HUDEP-2 (cell line): ENCODE results near the gene MARCKS.

ENCODE experiments used
- DNase-seq, 76 experiments: peaks; one replicate each; lab custom pipeline; 2025; ENCODE audit not compliant: unreplicated experiment in 76 of 76; lab: John Stamatoyannopoulos, UW

Gene MARCKS

GRCh38 chr6:113848811-113849210 lies 8.3 kb upstream of the MARCKS start:
- no peak for DNase-seq

GRCh38 chr6:113853252-113853651 lies 3.9 kb upstream of the MARCKS start:
- DNase-seq, result no peak

GRCh38 chr6:113854531-113855499 lies 2.3 kb upstream of the MARCKS start:
- DNase-seq, result peak in 1 of 76 experiments; percentile 11

DNA sequence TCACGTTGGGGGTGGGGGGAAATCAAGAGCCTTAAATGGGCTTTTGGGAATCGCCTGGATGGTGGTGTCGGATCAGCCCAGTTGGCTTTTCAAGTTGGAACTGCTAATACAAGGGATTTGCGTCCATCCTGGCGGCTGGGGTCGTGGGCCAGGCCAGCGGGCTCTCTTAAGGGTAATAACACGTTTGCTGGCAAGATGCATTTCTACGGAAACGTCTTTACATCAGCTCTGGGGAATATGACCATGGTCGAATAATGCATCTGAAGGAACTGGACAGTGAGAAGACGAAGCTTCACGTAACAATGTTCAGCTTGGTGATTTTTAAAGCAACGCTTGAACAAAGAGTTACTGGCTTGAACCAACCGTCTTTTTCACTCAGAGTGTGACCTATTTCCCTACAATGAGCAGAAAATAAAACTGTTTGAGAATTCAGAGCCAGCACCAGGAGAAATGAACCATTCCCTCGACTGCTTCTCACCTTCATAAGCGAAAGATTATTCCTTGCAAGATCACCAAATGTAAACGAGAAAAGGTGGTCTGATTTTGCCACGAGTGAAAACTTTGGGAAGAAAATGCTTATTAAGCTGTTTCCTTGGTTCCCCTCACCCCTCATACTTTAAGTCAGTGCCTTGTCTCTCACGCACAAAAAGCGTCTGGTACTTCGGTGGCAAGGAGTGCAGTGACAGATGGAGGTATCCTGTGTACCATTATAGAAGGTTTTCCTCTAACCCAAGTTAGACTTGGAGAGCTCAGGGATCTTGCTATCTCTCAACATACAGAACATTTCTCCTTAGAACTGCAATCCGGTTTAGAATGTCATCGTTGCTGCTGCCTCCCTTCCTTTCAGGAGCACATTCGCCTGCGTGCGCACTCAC lies 1.4 kb upstream of the MARCKS start:
- DNase-seq, result no peak

DNA sequence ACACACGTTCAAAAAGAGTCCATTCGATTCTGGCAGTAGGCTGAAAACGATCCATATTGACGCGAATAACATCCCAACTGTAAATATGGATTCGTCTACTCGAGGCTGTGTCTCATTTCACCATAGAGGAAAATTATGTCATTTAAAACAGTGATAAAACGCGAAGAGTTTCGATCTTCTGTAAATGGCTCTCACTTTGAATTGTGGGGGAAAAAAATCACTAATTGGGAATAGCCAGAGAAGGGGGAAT lies 845 bp upstream of the MARCKS start:
- no peak for DNase-seq

DNA sequence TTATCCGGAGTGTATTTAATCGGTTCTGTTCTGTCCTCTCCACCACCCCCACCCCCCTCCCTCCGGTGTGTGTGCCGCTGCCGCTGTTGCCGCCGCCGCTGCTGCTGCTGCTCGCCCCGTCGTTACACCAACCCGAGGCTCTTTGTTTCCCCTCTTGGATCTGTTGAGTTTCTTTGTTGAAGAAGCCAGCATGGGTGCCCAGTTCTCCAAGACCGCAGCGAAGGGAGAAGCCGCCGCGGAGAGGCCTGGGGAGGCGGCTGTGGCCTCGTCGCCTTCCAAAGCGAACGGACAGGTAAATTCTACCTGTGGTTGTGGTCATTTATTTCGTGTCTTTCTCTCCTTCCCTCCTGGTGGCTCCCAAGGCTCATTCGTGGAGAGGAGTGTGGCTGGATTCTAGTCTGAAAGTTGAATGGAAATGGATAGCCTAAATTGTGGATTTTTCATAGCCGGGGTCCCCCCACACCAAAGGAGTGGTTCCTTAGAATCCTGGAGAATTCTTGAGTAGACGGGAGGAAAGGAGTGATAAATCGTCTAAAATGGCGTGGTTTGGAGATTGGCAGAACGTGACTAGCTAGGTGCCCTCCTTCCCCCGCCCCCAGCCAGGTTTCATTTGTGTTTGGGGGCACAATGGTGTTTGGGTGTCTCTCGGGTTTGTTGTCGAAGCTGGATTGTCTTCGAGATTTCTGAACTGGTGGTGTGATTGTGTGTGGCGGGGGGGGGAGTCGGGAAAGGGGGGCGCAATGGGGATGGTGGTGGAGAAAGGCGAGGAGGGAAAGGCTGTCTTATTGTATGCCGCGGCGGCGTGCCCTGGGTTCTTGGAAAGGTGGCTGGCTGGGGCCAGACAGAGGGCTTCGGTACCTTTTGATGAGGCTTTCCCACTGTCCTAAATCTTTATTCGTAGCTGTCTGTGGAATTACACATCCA lies 673 bp downstream of the MARCKS start:
- DNase-seq, result no peak

DNA sequence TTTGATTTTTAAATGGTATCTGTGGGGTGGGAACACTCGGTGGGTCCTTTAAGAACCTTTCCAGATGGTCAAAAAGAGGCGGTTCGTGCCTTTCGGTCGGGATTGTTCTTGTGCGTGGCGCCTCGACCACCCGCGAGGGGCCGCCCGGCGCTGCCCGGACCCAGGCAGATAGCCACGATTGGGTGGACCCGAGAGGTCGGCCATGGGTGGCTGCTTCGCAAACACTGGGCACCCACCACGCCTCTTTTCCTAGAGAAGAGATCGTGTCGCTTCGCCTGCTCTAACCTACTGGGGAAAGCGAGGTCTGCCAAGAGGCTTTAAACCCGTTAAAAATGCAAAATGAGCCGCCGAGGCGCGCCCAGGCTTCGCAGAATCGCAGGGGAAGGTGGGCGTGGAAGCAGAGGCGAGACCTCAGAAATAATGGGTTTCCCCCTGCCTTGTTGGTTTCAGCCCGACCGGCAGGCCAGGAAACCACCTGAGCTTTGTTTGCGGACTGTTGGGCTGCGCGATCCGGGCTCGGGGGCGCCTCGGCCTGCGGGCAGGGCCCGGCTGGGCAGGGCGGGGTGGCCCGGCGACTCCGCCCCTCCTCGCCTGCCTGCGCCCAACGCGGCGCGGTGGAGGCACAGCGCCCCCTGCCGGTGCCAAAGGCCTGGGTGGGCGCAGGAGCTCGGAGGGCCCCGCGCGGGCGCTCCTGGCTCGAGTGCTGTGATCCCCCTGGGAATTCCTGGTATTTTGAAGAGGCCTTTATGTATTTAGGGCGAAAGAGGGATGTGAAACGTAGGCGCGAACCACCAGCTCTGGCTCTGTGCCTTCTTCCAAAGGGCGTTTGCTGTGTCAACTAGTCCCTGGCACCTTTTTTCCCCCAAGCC lies 1.6 kb downstream of the MARCKS start:
- peak in 64 of 76 experiments; percentile 19 to 91 (median 60) for DNase-seq

DNA sequence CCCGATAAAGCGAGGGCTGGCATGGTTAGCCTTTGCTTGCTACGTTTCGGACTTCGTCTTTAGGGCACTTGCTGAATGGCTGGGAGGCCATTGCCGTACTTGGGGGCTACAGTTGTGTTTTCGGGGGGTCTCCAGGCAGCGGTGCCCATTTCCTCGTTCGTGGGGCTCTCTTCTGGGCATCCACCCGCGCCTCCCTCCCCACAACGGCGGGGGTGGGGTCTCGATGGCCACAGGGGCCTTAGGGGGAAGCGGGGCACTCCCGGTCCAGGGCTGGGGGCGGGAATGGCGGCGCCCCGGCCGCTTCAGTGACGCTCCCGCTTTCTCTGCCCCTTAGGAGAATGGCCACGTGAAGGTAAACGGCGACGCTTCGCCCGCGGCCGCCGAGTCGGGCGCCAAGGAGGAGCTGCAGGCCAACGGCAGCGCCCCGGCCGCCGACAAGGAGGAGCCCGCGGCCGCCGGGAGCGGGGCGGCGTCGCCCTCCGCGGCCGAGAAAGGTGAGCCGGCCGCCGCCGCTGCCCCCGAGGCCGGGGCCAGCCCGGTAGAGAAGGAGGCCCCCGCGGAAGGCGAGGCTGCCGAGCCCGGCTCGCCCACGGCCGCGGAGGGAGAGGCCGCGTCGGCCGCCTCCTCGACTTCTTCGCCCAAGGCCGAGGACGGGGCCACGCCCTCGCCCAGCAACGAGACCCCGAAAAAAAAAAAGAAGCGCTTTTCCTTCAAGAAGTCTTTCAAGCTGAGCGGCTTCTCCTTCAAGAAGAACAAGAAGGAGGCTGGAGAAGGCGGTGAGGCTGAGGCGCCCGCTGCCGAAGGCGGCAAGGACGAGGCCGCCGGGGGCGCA lies 2.4 kb downstream of the MARCKS start:
- no peak for DNase-seq

GRCh38 chr6:113860181-113860955 lies 3.2 kb downstream of the MARCKS start:
- no peak for DNase-seq

DNA sequence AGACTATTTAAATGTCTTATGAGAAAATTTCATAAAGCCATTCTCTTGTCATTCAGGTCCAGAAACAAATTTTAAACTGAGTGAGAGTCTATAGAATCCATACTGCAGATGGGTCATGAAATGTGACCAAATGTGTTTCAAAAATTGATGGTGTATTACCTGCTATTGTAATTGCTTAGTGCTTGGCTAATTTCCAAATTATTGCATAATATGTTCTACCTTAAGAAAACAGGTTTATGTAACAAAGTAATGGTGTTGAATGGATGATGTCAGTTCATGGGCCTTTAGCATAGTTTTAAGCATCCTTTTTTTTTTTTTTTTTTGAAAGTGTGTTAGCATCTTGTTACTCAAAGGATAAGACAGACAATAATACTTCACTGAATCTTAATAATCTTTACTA lies 5.0 kb downstream of the MARCKS start:
- DNase-seq, result no peak

- DNase-seq, result no peak
Observed at GRCh38 chr6:113870917-113871316, 13.8 kb downstream of the MARCKS start.

GRCh38 chr6:113871975-113872374 lies 14.8 kb downstream of the MARCKS start:
- no peak for DNase-seq

DNA sequence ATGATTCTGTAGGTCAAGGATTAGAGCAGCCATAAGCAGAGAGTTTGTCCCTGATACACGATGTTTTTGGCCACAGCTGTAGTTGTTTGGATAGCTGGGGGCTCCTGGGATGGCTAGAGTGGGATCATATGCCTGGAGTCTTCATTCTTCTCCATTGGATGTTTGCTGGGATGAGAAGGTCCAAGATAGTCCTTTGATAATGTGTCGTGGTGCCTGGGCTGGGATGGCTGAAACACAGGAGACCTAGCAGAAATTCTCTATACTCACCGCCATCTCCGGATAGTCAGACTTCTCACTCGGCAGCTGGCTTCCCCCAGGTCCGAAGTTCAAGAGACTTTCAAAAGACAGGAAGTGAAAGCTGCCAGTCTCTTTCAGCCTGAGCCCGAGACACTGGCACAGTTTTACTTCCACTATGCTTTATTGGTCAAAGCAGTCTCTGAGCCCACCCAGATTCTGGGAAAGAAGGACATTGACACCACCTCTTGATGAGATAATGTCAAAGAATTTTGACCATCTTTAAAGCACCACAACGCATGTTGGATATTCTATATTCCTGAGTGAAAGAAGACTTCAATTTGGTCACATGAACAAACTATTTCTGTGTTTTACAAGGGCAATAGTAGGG lies 16.0 kb downstream of the MARCKS start:
- no peak for DNase-seq

GRCh38 chr6:113875470-113875869 lies 18.3 kb downstream of the MARCKS start:
- DNase-seq, result no peak

- DNase-seq, result no peak
Observed at GRCh38 chr6:113876695-113877094, 19.6 kb downstream of the MARCKS start.

DNA sequence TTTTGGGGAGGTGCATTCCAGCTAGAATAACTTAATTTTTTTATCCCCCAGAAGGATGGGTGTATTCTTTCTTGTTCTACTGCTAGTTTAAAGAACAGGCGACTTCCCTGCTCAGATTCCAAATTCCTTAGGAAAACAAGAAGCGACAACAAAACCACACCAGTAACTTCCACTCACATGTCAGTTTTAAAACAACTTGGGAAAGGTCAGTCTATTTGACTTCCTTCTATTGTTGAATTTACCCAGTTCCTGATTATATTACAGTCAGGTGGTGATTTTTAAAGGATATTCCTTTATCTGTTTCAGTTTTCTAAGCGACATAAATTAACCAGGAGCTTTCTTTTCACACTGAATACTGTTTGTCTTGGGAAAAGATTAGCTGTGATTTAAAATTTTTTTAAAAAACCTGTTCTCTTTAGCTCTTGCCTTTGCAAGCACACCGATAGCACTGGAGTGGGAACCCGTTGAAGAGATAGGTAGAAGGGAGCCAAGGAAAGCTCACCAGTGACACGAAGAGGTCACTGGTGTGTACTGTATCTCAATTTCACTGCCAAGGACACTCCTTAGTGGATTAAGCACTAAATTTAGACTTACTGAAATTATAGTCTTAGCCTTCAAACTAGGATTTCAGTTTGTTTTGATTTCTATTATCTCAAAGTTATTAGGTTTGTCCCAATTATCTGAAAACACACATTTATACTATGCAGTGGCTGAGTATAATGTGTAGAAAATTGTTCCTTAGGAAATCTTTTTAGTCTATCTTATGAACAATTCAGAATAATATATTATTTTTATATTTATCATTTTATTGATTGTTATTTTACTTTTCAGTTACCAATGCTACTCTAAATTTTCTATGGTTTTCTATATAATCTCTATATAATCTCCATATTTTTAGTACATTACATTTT lies 22.3 kb downstream of the MARCKS start:
- DNase-seq, result peak in 18 of 76 experiments; percentile 4 to 55 (median 21)
